Endothelial cell of umbilical vein (primary cell): ENCODE measurements around the gene DECR2.

Source experiments
- EZH2 ChIP-seq: IDR thresholded peaks from 2 replicates; pipeline ENCODE4 v1.6.1; 2012; ENCODE audit warnings: borderline replicate concordance, low read depth, mild to moderate bottlenecking, moderate library complexity, low read length, inconsistent platforms; ENCODE audit not compliant: severe bottlenecking
- MYC ChIP-seq: IDR thresholded peaks from one replicate; pipeline ENCODE4 v1.6.1; 2011; ENCODE audit warnings: mild to moderate bottlenecking, low read depth, low read length
- POLR2A ChIP-seq: IDR thresholded peaks from 2 replicates; pipeline ENCODE4 v1.6.1; 2012; ENCODE audit warnings: low read depth, mild to moderate bottlenecking, control low read depth, low read length
- POLR2AphosphoS5 ChIP-seq: IDR thresholded peaks from 2 replicates; pipeline ENCODE4 v1.6.1; 2012; ENCODE audit warnings: low read depth, mild to moderate bottlenecking, control low read depth, low read length, moderate library complexity; ENCODE audit not compliant: insufficient read depth
- TF ChIP-seq, protein P1 (sequence below), 2 donors: IDR thresholded peaks; 1 replicate in 1 of 2; 2 replicates in 1 of 2; pipeline ENCODE4 v1.5.1; 2011; ENCODE audit warnings: low read length in 2 of 2, mild to moderate bottlenecking in 2 of 2, moderate library complexity in 2 of 2, control low read depth in 1 of 2, inconsistent platforms in 1 of 2, low read depth in 1 of 2; ENCODE audit not compliant: insufficient read depth in 1 of 2; ENCODE audit errors: extremely low read depth in 1 of 2
- TF ChIP-seq, protein P2 (sequence below): IDR thresholded peaks from 2 replicates; pipeline ENCODE4 v1.6.1; 2011; ENCODE audit not compliant: insufficient read depth, insufficient read length

DNA sequence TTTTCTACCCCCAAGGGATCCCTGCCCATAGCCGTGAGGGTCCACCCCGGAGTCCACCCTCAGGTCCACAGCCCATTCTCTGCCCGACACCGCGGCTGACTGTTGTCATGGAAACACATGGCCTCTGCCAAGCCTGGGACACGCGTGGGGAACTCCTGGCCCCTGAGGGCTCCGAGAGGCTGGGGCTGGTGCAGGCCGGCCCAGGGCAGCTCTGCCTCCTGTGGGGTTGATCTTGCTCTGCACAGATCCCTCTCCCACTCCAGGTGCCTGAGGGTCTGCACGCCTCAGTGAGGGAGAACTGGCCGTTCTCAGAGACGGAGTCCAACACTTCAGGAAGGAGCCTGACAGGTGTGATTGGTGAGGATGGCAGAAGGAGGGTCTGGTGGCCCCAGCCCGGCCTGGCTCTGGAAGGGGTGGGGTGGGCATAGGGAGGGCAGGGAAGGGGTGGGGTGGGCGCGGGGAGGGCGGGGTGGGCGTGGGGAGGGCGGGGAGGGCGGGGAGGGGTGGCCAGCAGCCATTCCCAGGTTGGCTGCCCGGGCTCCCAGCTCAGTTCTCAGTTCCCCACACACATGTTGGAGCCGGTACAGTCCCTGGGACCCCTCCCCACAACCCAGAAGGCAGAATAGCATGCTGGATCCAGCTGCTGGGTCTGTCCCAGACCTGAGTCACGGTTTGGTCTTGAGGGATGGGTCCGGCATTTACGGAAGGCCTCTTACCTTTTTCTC, 37.8 kb upstream of the DECR2 start:
- TF ChIP-seq POLR2AphosphoS5 (no peak), POLR2A (no peak), EZH2 (no peak), MYC (no peak)
- TF ChIP-seq, protein P1, sequence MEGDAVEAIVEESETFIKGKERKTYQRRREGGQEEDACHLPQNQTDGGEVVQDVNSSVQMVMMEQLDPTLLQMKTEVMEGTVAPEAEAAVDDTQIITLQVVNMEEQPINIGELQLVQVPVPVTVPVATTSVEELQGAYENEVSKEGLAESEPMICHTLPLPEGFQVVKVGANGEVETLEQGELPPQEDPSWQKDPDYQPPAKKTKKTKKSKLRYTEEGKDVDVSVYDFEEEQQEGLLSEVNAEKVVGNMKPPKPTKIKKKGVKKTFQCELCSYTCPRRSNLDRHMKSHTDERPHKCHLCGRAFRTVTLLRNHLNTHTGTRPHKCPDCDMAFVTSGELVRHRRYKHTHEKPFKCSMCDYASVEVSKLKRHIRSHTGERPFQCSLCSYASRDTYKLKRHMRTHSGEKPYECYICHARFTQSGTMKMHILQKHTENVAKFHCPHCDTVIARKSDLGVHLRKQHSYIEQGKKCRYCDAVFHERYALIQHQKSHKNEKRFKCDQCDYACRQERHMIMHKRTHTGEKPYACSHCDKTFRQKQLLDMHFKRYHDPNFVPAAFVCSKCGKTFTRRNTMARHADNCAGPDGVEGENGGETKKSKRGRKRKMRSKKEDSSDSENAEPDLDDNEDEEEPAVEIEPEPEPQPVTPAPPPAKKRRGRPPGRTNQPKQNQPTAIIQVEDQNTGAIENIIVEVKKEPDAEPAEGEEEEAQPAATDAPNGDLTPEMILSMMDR (IDR thresholded peaks at IDR 0.05; ENCODE audit: extremely low read depth in 1 of 2, insufficient read depth in 1 of 2, low read depth in 1 of 2, low read length in 2 of 2) = no peak
- TF ChIP-seq, protein P2, sequence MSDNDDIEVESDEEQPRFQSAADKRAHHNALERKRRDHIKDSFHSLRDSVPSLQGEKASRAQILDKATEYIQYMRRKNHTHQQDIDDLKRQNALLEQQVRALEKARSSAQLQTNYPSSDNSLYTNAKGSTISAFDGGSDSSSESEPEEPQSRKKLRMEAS = no peak
